HEK293 (cell line): ENCODE results near the gene MAGI2.
"Not testable (repeated sequence)": the region's sequence is repeated elsewhere in the genome, so short reads cannot be mapped to it uniquely, and the experiment has no call there.

ENCODE experiments used
- CTCF ChIP-seq: fragments of 450-650 bp; formaldehyde crosslinking; IDR thresholded peaks from 2 replicates; pipeline ENCODE4 v1.5.1; 2016; ENCODE audit warnings: missing biosample characterization, missing genetic modification characterization
- ELK4 ChIP-seq: IDR thresholded peaks from 2 replicates; pipeline ENCODE4 v1.6.1; 2011; ENCODE audit warnings: mild to moderate bottlenecking, low read depth, low read length, borderline replicate concordance
- HOXA7 ChIP-seq: sonication (generic); formaldehyde crosslinking; IDR thresholded peaks from 2 replicates; pipeline ENCODE4 v1.8.1; 2022; ENCODE audit warnings: missing genetic modification reagents, borderline replicate concordance
- KLF10 ChIP-seq: fragments of 450-650 bp; IDR thresholded peaks from 2 replicates; pipeline ENCODE4 v1.5.1; 2018; ENCODE audit warnings: missing biosample characterization, mild to moderate bottlenecking, missing genetic modification characterization
- KLF16 ChIP-seq: fragments of 450-650 bp; formaldehyde crosslinking; IDR thresholded peaks from 2 replicates; pipeline ENCODE4 v1.5.1; 2017; ENCODE audit warnings: missing biosample characterization, missing genetic modification characterization
- TCF7L2 ChIP-seq: IDR thresholded peaks from 2 replicates; pipeline ENCODE4 v1.6.1; 2011; ENCODE audit warnings: low read depth, mild to moderate bottlenecking, inconsistent platforms, low read length, moderate library complexity, borderline replicate concordance
- WT1 ChIP-seq: fragments of 450-650 bp; formaldehyde crosslinking; IDR thresholded peaks from 2 replicates; pipeline ENCODE4 v1.5.1; 2016; ENCODE audit warnings: missing biosample characterization, missing genetic modification characterization
- ZBTB26 ChIP-seq: fragments of 450-650 bp; formaldehyde crosslinking; optimal IDR thresholded peaks from 2 replicates; pipeline ENCODE3; 2016; ENCODE audit warnings: missing biosample characterization, mild to moderate bottlenecking, missing genetic modification characterization
- ZBTB7A ChIP-seq: fragments of 450-650 bp; formaldehyde crosslinking; IDR thresholded peaks from 2 replicates; pipeline ENCODE4 v1.5.1; 2016; ENCODE audit warnings: low read depth, missing biosample characterization, missing genetic modification characterization
- ZFP3 ChIP-seq: fragments of 450-650 bp; formaldehyde crosslinking; IDR thresholded peaks from 2 replicates; pipeline ENCODE4 v1.5.1; 2016; ENCODE audit warnings: low read depth, missing biosample characterization, missing genetic modification characterization
- ZNF148 ChIP-seq: fragments of 450-650 bp; formaldehyde crosslinking; IDR thresholded peaks from 2 replicates; pipeline ENCODE4 v1.5.0; 2017; ENCODE audit warnings: missing biosample characterization, missing genetic modification characterization, borderline replicate concordance
- ZNF174 ChIP-seq: fragments of 450-650 bp; formaldehyde crosslinking; IDR thresholded peaks from 2 replicates; pipeline ENCODE4 v1.5.0; 2017; ENCODE audit warnings: missing biosample characterization, mild to moderate bottlenecking, missing genetic modification characterization
- ZNF423 ChIP-seq: fragments of 450-650 bp; formaldehyde crosslinking; IDR thresholded peaks from 2 replicates; pipeline ENCODE4 v1.5.1; 2016; ENCODE audit warnings: missing biosample characterization, missing genetic modification characterization
- ZNF549 ChIP-seq: fragments of 450-650 bp; IDR thresholded peaks from 2 replicates; pipeline ENCODE4 v1.5.1; 2018; ENCODE audit warnings: missing biosample characterization, missing genetic modification characterization, mild to moderate bottlenecking, inconsistent platforms, moderate library complexity

GRCh38 chr7:78240179-78240578 is 1213.3 kb downstream of the MAGI2 start:
- TF ChIP-seq CTCF (tag by site-specific recombination); ELK4; ZNF423 (tag by site-specific recombination); KLF16 (tag by site-specific recombination); ZBTB7A (tag by site-specific recombination); HOXA7 (CRISPR knock-in tag); KLF10 (tag by site-specific recombination); ZFP3 (tag by site-specific recombination); ZNF148 (tag by site-specific recombination); ZNF174 (tag by site-specific recombination); TCF7L2; WT1; ZBTB26 (tag by site-specific recombination); ZNF549 (tag by site-specific recombination): not testable (repeated sequence)
